Right atrium auricular region (tissue), 2 donors: ENCODE results near the gene PLSCR4. TPM values are rescaled to one million over a fixed set of nuclear protein-coding genes. Genes with fewer than 3 reads are reported as not detected.

ENCODE experiments used
- DNase-seq: peaks from one replicate; pipeline ENCODE4 v3.0.0-alpha.2; 2019; ENCODE audit warnings: low spot score
- H3K27ac ChIP-seq, 2 donors: fragments of 200-600 bp; sonication (generic); 1 replicate in 1 of 2; 2 replicates in 1 of 2; pipeline ENCODE4 v1.5.1; 2016 to 2019
- H3K27me3 ChIP-seq, 2 donors: fragments of 200-600 bp; sonication (generic); one replicate each; pipeline versions ENCODE4 v1.5.1 to v1.6.0; 2017 to 2019
- H3K36me3 ChIP-seq: fragments of 200-600 bp; sonication (generic); one replicate; pipeline ENCODE4 v1.5.1; 2016
- H3K4me1 ChIP-seq, 2 donors: fragments of 200-600 bp; sonication (generic); one replicate each; pipeline versions ENCODE4 v1.5.1 to v1.6.0; 2017 to 2019
- H3K4me3 ChIP-seq, 2 donors: fragments of 200-600 bp; sonication (generic); 1 replicate in 1 of 2; 2 replicates in 1 of 2; pipeline ENCODE4 v1.5.1; 2017 to 2019; ENCODE audit warnings: mild to moderate bottlenecking in 1 of 2, moderate library complexity in 1 of 2
- H3K9me3 ChIP-seq, 2 donors: fragments of 200-600 bp; sonication (generic); one replicate each; pipeline ENCODE4 v1.5.1; 2019
- total RNA-seq, 2 donors: library from RNA; depleted of rRNA; stranded (reverse); fragments of >200 nt; gene quantifications; one replicate each; pipeline ENCODE4 v1.1.0, GENCODE V29; 2016
- TF ChIP-seq, protein P1 (sequence below), 2 donors: fragments of 200-600 bp; sonication (generic); IDR thresholded peaks; one replicate each; pipeline ENCODE4 v1.5.1; 2019; ENCODE audit warnings: antibody characterized with exemption in 2 of 2

PLSCR4 gene
- total RNA-seq, 2 donors from 2014 or later: 22.9 to 31.5 TPM

DNA sequence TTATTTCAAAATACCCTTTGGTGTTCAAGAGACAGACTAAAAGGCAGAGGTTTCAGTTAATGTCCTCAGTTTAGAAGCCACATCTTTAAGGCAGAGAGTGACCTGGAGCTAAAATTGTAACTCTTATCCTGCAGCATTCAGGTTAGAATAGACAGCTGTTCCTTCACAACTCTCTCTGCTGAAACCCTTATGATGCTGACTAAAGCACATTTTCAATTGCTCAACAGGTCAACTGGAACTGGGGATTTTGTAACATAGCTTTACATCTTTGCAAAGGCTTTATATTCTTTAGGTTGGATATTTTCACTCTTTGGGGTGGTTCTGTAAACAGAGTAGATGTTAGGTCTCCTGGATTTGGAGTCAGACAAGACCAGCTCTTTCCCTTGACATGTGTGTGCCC, 20.3 kb upstream of the PLSCR4 start:
- Histone ChIP-seq H3K27ac (no peak overlapping the region), H3K4me1 (no peaks in the 10 kb centered on the region), H3K9me3 (no peaks in the 10 kb centered on the region), H3K27me3 (no peaks in the 10 kb centered on the region), H3K36me3 (no peaks in the 10 kb centered on the region), H3K4me3 (no peak overlapping the region)
- no peak for DNase-seq
- TF ChIP-seq, protein P1, sequence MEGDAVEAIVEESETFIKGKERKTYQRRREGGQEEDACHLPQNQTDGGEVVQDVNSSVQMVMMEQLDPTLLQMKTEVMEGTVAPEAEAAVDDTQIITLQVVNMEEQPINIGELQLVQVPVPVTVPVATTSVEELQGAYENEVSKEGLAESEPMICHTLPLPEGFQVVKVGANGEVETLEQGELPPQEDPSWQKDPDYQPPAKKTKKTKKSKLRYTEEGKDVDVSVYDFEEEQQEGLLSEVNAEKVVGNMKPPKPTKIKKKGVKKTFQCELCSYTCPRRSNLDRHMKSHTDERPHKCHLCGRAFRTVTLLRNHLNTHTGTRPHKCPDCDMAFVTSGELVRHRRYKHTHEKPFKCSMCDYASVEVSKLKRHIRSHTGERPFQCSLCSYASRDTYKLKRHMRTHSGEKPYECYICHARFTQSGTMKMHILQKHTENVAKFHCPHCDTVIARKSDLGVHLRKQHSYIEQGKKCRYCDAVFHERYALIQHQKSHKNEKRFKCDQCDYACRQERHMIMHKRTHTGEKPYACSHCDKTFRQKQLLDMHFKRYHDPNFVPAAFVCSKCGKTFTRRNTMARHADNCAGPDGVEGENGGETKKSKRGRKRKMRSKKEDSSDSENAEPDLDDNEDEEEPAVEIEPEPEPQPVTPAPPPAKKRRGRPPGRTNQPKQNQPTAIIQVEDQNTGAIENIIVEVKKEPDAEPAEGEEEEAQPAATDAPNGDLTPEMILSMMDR (IDR thresholded peaks at IDR 0.05): no peak

DNA sequence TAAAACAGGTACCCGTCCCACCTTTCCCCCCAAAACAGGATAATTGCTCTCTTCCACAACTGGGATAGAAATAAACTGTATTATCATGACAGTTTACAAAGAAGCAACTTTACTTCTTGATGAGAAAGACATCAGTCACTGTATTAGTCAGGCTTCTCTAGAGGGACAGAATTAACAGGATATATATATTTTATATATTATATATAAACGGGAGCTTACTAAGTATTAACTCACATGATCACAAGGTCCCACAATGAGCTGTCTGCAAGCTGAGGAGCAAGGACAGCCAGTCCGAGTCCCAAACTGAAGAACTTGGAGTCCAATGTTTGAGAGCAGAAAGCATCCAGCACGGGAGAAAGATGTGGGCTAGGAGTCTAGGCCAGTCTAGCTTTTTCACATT, 18.4 kb upstream of the PLSCR4 start:
- H3K9me3 ChIP-seq: no peaks in the 10 kb centered on the region
- no peaks in the 10 kb centered on the region for H3K4me1 ChIP-seq
- TF ChIP-seq, protein P1 (IDR thresholded peaks at IDR 0.05): no peak
- no peak overlapping the region for H3K4me3 ChIP-seq
- no peak overlapping the region for H3K27ac ChIP-seq
- no peaks in the 10 kb centered on the region for H3K36me3 ChIP-seq
- DNase-seq: no peak
- H3K27me3 ChIP-seq: no peaks in the 10 kb centered on the region

DNA sequence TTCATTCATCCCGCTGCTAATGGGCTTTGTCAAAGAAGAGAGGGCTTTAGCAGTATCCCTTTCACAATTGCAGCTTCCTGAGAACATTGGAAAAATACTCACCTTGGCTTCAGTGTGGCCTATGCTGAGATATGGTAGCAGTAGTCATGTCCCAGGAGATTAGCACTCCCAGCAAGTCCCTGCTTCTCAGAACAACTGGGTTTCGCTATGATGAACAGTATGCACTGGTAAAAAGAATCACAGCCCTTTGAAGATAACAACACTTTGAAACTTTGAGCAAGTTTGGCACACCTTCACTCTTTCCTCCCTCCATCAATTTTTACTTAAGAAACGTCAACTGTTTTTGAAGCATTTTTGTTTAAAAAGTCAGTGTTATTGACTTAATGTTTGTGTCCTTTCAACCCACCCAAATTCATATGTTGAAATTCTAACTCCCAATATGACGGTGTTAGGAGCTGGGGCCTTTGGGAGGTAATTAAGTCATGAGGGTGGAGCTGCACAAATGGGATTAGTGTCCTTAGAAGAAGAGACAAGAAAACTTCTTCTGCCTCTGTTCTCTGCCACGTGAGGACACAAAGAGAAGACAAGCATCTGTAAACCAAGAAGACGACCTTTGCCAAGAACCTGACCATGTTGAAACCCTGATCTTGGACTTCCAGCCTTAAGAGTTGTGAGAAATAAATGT, 17.8 kb upstream of the PLSCR4 start:
- no peaks in the 10 kb centered on the region for H3K36me3 ChIP-seq
- DNase-seq: no peak
- H3K27ac ChIP-seq: no peak overlapping the region
- no peak overlapping the region for H3K4me3 ChIP-seq
- TF ChIP-seq, protein P1 (IDR thresholded peaks at IDR 0.05): no peak
- no peaks in the 10 kb centered on the region for H3K9me3 ChIP-seq
- no peaks in the 10 kb centered on the region for H3K27me3 ChIP-seq
- H3K4me1 ChIP-seq: no peaks in the 10 kb centered on the region

DNA sequence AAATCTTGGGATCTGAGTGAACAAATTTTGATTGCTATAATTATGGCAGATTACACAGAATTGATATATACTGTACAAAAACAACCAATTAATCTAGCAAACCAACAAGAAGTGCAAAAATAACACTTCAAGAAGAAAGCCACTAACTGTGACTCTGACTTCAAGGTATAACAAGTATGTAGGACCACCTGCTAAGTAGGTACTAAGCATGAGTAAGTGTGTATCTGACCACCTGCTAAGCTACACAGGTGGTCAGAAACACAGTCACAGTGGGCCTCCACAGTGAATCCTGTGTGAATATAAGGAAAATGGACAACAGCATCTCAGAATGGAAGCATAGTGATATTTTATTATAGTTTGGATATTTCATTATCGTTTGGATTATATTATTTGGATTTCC, 14.8 kb upstream of the PLSCR4 start:
- Histone ChIP-seq H3K4me1 (no peaks in the 10 kb centered on the region), H3K27me3 (no peaks in the 10 kb centered on the region), H3K36me3 (no peaks in the 10 kb centered on the region), H3K4me3 (no peak overlapping the region), H3K27ac (no peak overlapping the region), H3K9me3 (no peaks in the 10 kb centered on the region)
- DNase-seq: no peak
- TF ChIP-seq, protein P1 (IDR thresholded peaks at IDR 0.05): no peak

DNA sequence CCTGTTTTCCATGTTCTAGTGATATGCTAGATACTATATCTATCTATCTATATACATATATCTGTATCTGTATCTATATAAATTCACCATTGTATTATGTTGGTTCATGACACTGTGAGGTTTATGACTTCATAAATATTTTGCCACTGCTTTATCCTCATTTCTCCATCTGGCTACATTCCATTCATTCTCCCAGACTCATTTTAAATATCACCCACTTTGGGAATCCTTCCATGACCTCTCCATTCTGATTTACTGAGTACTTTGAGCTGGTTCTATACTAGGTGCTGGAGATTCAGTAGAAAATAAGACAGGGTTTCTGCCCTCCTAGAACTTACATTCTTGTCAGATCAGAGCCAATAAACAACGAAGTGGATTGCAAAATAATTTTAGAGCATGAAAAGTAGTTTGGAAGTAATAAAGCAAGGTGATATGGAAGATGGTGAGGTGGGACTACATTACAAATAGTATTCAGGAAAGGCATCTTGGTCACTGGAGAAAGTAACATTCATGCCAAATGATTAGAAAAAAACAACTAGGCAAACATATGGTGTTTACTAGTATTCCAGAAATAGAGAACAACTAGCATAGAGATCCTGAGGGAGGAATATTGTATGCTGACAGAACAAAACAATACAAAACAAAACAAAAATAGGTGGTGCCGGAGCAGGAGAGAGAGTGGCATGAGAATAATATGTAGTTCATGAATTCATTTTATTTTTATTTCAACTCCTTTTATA, 11.6 kb upstream of the PLSCR4 start:
- no peak for DNase-seq

More for the DNA sequence above, 11.6 kb upstream of the PLSCR4 start:
- H3K4me3 ChIP-seq: no peak overlapping the region
- TF ChIP-seq, protein P1 (IDR thresholded peaks at IDR 0.05): no peak
- H3K4me1 ChIP-seq: no peaks in the 10 kb centered on the region
- H3K27me3 ChIP-seq: no peaks in the 10 kb centered on the region
- H3K9me3 ChIP-seq: no peaks in the 10 kb centered on the region
- no peak overlapping the region for H3K27ac ChIP-seq
- H3K36me3 ChIP-seq: no peaks in the 10 kb centered on the region
